KMS-11 (cell line): Measurements from ENCODE around the gene OR1E1.
"Not testable (repeated sequence)": the region's sequence is repeated elsewhere in the genome, so short reads cannot be mapped to it uniquely, and the experiment has no call there.

Experiments
- H2AFZ ChIP-seq: fragments of 200-600 bp; sonication (generic); 2 replicates; pipeline ENCODE4 v1.6.1; 2016; ENCODE audit warnings: antibody characterized with exemption, mixed run types, low read depth
- H3K27ac ChIP-seq: fragments of 200-600 bp; sonication (generic); 2 replicates; pipeline ENCODE4 v1.6.1; 2016; ENCODE audit warnings: mild to moderate bottlenecking, mixed run types
- H3K27me3 ChIP-seq: fragments of 200-600 bp; sonication (generic); 2 replicates; pipeline ENCODE4 v1.6.1; 2017; ENCODE audit warnings: mild to moderate bottlenecking, low read depth, mixed run types, moderate library complexity; ENCODE audit not compliant: insufficient read depth
- H3K36me3 ChIP-seq: fragments of 200-600 bp; sonication (generic); 2 replicates; pipeline ENCODE4 v1.6.1; 2017; ENCODE audit warnings: mild to moderate bottlenecking, mixed run types; ENCODE audit not compliant: insufficient read depth
- H3K4me1 ChIP-seq: fragments of 200-600 bp; sonication (generic); 2 replicates; pipeline ENCODE4 v1.6.1; 2016; ENCODE audit warnings: mild to moderate bottlenecking, low read depth, mixed run types; ENCODE audit not compliant: poor library complexity, severe bottlenecking
- H3K4me2 ChIP-seq: fragments of 200-600 bp; sonication (generic); 2 replicates; pipeline ENCODE4 v1.7.0; 2016; ENCODE audit warnings: mild to moderate bottlenecking, mixed run types
- H3K4me3 ChIP-seq: fragments of 200-600 bp; sonication (generic); IDR thresholded peaks from 2 replicates; pipeline ENCODE4 v1.6.1; 2017; ENCODE audit warnings: low read depth, low read length, mixed read lengths; ENCODE audit not compliant: insufficient read depth
- H3K79me2 ChIP-seq: fragments of 200-600 bp; sonication (generic); 2 replicates; pipeline ENCODE4 v1.6.1; 2016; ENCODE audit warnings: low read depth, mixed run types; ENCODE audit not compliant: insufficient read depth
- H3K9ac ChIP-seq: fragments of 200-600 bp; sonication (generic); 2 replicates; pipeline ENCODE4 v1.6.1; 2016; ENCODE audit warnings: mild to moderate bottlenecking, mixed run types
- H4K20me1 ChIP-seq: fragments of 200-600 bp; sonication (generic); 2 replicates; pipeline ENCODE4 v1.6.1; 2016; ENCODE audit warnings: mild to moderate bottlenecking, mixed run types; ENCODE audit not compliant: insufficient read depth
- TF ChIP-seq, protein P1 (sequence below): fragments of 200-600 bp; sonication (generic); conservative IDR thresholded peaks from 2 replicates; pipeline ENCODE4 v1.6.1; 2017; ENCODE audit warnings: low read depth, mild to moderate bottlenecking, antibody characterized with exemption, low read length, moderate library complexity, mixed read lengths

Gene OR1E1

GRCh38 chr17:3398310-3398709, at the start of gene OR1E1:
Gene OR1E1, minus strand, starts transcription at chr17:3398410. Its CDS starts 0 bp downstream, at chr17:3398410.
- H3K79me2 ChIP-seq, result no peaks in the 10 kb centered on the region
- H3K4me3 ChIP-seq, result no peak within 1 kb of the TSS
- H2AFZ ChIP-seq, result no peak within 1 kb of the TSS
- H3K36me3 ChIP-seq, result no peaks in the 10 kb centered on the region
- no peak within 1 kb of the TSS for H3K4me2 ChIP-seq
- TF ChIP-seq, protein P1, sequence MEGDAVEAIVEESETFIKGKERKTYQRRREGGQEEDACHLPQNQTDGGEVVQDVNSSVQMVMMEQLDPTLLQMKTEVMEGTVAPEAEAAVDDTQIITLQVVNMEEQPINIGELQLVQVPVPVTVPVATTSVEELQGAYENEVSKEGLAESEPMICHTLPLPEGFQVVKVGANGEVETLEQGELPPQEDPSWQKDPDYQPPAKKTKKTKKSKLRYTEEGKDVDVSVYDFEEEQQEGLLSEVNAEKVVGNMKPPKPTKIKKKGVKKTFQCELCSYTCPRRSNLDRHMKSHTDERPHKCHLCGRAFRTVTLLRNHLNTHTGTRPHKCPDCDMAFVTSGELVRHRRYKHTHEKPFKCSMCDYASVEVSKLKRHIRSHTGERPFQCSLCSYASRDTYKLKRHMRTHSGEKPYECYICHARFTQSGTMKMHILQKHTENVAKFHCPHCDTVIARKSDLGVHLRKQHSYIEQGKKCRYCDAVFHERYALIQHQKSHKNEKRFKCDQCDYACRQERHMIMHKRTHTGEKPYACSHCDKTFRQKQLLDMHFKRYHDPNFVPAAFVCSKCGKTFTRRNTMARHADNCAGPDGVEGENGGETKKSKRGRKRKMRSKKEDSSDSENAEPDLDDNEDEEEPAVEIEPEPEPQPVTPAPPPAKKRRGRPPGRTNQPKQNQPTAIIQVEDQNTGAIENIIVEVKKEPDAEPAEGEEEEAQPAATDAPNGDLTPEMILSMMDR, result no peak
- H4K20me1 ChIP-seq, result no peaks in the 10 kb centered on the region
- no peaks in the 10 kb centered on the region for H3K27me3 ChIP-seq
- H3K4me1 ChIP-seq, result no peaks in the 10 kb centered on the region
- H3K9ac ChIP-seq, result no peak within 1 kb of the TSS
- H3K27ac ChIP-seq, result no peak within 1 kb of the TSS

DNA sequence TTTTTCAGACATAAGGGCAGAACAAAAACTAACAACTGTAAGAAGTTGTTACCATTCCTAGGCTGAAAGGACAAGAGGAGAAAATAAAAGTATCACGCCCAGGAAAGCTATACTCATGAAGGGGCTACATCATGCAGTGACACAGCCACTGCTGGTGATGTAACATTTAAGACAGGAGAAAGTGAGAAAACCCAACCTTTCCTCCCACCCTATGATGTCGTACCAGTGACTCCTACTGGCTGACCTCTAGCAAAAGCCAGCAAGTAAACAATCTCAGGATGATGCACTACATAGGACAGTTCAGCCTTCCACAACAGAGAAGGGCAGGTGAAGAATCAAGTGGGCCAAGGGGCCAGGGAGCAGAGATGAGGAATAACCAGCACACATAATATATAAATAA, 49.4 kb upstream of the OR1E1 start:
- Histone ChIP-seq H2AFZ (no peak overlapping the region), H3K4me3 (no peak overlapping the region), H3K4me2 (no peak overlapping the region), H3K4me1 (no peaks in the 10 kb centered on the region), H3K36me3 (no peaks in the 10 kb centered on the region), H3K27me3 (no peaks in the 10 kb centered on the region), H4K20me1 (no peaks in the 10 kb centered on the region), H3K27ac (no peak overlapping the region), H3K79me2 (no peaks in the 10 kb centered on the region), H3K9ac (no peak overlapping the region)
- TF ChIP-seq, protein P1, result no peak

DNA sequence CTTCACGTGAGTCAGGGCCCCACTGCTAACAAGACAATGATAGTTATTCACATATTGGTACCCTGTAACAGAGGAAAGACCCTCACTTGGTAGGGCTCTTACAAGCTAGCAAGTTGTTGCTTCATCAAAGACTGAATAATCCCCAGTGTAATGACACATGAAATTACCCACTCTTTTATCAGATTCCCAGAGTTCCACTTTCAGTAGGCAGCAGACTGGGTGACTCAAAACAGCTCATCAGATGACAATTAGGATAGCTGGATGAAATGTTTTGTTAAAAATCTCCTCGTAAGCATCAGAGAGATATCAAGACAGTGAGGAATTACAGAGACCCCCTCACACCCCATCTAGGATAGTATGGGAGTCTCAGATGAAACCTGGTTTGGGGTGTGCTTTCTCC, 42.2 kb upstream of the OR1E1 start:
- Histone ChIP-seq H4K20me1 (no peaks in the 10 kb centered on the region), H2AFZ (no peak overlapping the region)

GRCh38 chr17:3438368-3438767, 40.2 kb upstream of the OR1E1 start:
- Histone ChIP-seq H3K4me1 (no peaks in the 10 kb centered on the region), H2AFZ (no peak overlapping the region), H4K20me1 (no peaks in the 10 kb centered on the region), H3K4me3 (no peak overlapping the region), H3K4me2 (no peak overlapping the region), H3K9ac (no peak overlapping the region), H3K27ac (no peak overlapping the region), H3K36me3 (no peaks in the 10 kb centered on the region), H3K79me2 (no peaks in the 10 kb centered on the region), H3K27me3 (no peaks in the 10 kb centered on the region)
- TF ChIP-seq, protein P1, result no peak

More for the DNA sequence above, 42.2 kb upstream of the OR1E1 start:
- H3K27ac ChIP-seq, result no peak overlapping the region
- no peak overlapping the region for H3K9ac ChIP-seq
- H3K4me1 ChIP-seq, result no peaks in the 10 kb centered on the region
- no peaks in the 10 kb centered on the region for H3K79me2 ChIP-seq
- no peak overlapping the region for H3K4me2 ChIP-seq
- H3K27me3 ChIP-seq, result no peaks in the 10 kb centered on the region
- no peaks in the 10 kb centered on the region for H3K36me3 ChIP-seq
- no peak overlapping the region for H3K4me3 ChIP-seq
- TF ChIP-seq, protein P1, result no peak

DNA sequence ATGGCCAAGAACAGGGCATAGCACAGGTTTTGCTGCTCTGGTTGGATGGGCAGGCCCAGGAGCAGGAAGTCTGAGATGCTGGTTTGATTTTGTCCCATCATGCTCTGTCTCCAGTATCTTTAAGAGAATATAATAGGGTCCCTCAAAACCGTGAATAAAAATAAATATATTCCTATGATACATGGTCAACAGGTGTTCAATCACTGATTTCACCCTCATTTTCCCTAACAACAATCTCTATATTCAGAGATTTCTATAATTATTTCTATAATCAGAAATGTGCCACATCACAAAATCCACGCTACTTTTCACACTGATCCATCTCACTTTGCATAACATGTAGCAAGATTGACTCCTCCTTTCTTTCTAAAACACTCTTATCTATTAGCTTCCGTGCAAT, 35.5 kb upstream of the OR1E1 start, which contains the start of gene OR1E2:
Gene OR1E2, minus strand, starts transcription at position 101 of the 400 bp plus-strand sequence. Its CDS starts 0 bp downstream, at position 101.
- Histone ChIP-seq H3K4me2 (no peak within 1 kb of the TSS), H3K36me3 (no peaks in the 10 kb centered on the region), H3K9ac (no peak within 1 kb of the TSS), H4K20me1 (no peaks in the 10 kb centered on the region), H3K27me3 (no peaks in the 10 kb centered on the region), H3K4me1 (no peaks in the 10 kb centered on the region), H3K79me2 (no peaks in the 10 kb centered on the region), H2AFZ (no peak within 1 kb of the TSS), H3K27ac (no peak within 1 kb of the TSS), H3K4me3 (no peak within 1 kb of the TSS)
- TF ChIP-seq, protein P1, result no peak

- not testable (repeated sequence) for H4K20me1 ChIP-seq, H3K4me2 ChIP-seq, H3K79me2 ChIP-seq, H3K36me3 ChIP-seq, H3K4me3 ChIP-seq, H3K9ac ChIP-seq, H2AFZ ChIP-seq, H3K27ac ChIP-seq, H3K4me1 ChIP-seq, H3K27me3 ChIP-seq
These were observed 35.0 kb upstream of the OR1E1 start for GRCh38 chr17:3433215-3433614.
